H9 (cell line): ENCODE measurements around the gene SLIT2. TPM values are rescaled to one million over a fixed set of nuclear protein-coding genes. Genes with fewer than 3 reads are reported as not detected.

Source experiments
- DNase-seq: peaks from one replicate; pipeline ENCODE4 v3.0.0-alpha.2; 2017
- H2AFZ ChIP-seq: one replicate; pipeline ENCODE4 v1.6.1; 2013; ENCODE audit warnings: mild to moderate bottlenecking, low read length, control low read depth, moderate library complexity
- H2AK5ac ChIP-seq: 2 replicates; pipeline ENCODE4 v1.6.1; 2013; ENCODE audit warnings: low read length, control low read depth, mixed read lengths; ENCODE audit not compliant: insufficient read length
- H2BK120ac ChIP-seq: one replicate; pipeline ENCODE4 v1.6.1; 2013; ENCODE audit warnings: low read depth, mild to moderate bottlenecking, low read length, control low read depth, inconsistent platforms; ENCODE audit not compliant: poor library complexity, severe bottlenecking
- H2BK12ac ChIP-seq: 2 replicates; pipeline ENCODE4 v1.6.1; 2013; ENCODE audit warnings: low read length, control low read depth, mixed read lengths, low read depth; ENCODE audit not compliant: insufficient read length
- H2BK15ac ChIP-seq: 2 replicates; pipeline ENCODE4 v1.6.1; 2013; ENCODE audit warnings: low read depth, low read length, control low read depth
- H2BK20ac ChIP-seq: one replicate; pipeline ENCODE4 v1.6.1; 2013; ENCODE audit warnings: low read depth, mild to moderate bottlenecking, low read length, control low read depth, inconsistent platforms; ENCODE audit not compliant: poor library complexity, severe bottlenecking
- H2BK5ac ChIP-seq: 2 replicates; pipeline ENCODE4 v1.6.1; 2013; ENCODE audit warnings: low read length, control low read depth, mixed read lengths; ENCODE audit not compliant: insufficient read length
- H3K14ac ChIP-seq: 2 replicates; pipeline ENCODE4 v1.6.1; 2013; ENCODE audit warnings: low read length, control low read depth; ENCODE audit not compliant: insufficient read depth
- H3K18ac ChIP-seq: 2 replicates; pipeline ENCODE4 v1.6.1; 2013; ENCODE audit warnings: low read depth, mild to moderate bottlenecking, mixed read lengths, low read length, control low read depth; ENCODE audit not compliant: insufficient read length
- H3K23ac ChIP-seq: 2 replicates; pipeline ENCODE4 v1.6.1; 2013; ENCODE audit warnings: low read length, control low read depth, mixed read lengths, low read depth; ENCODE audit not compliant: insufficient read length
- H3K23me2 ChIP-seq: 2 replicates; pipeline ENCODE4 v1.6.1; 2013; ENCODE audit warnings: low read depth, mild to moderate bottlenecking, mixed read lengths, low read length, control low read depth; ENCODE audit not compliant: insufficient read length, poor library complexity, severe bottlenecking
- H3K27ac ChIP-seq: 2 replicates; pipeline ENCODE4 v1.5.1; 2013; ENCODE audit warnings: low read length, control low read depth, mixed read lengths, low read depth; ENCODE audit not compliant: insufficient read length
- H3K27me3 ChIP-seq: 2 replicates; pipeline ENCODE4 v1.6.1; 2013; ENCODE audit warnings: low read length, control low read depth, inconsistent platforms; ENCODE audit not compliant: insufficient read depth
- H3K4ac ChIP-seq: 2 replicates; pipeline ENCODE4 v1.6.1; 2013; ENCODE audit warnings: low read depth, mild to moderate bottlenecking, control low read depth, inconsistent platforms, low read length, moderate library complexity
- H3K4me1 ChIP-seq: 2 replicates; pipeline ENCODE4 v1.6.1; 2013; ENCODE audit warnings: low read length, control low read depth, inconsistent platforms; ENCODE audit not compliant: insufficient read depth
- H3K4me2 ChIP-seq: 2 replicates; pipeline ENCODE4 v1.6.1; 2013; ENCODE audit warnings: low read length, control low read depth, mixed read lengths; ENCODE audit not compliant: insufficient read length, insufficient read depth
- H3K56ac ChIP-seq: 2 replicates; pipeline ENCODE4 v1.6.1; 2013; ENCODE audit warnings: low read depth, mild to moderate bottlenecking, mixed read lengths, low read length, control low read depth; ENCODE audit not compliant: insufficient read length
- H3K79me1 ChIP-seq: 2 replicates; pipeline ENCODE4 v1.6.1; 2013; ENCODE audit warnings: low read depth, mild to moderate bottlenecking, moderate library complexity, low read length, control low read depth, inconsistent platforms; ENCODE audit not compliant: insufficient read depth, poor library complexity, severe bottlenecking
- H3K79me2 ChIP-seq: 2 replicates; pipeline ENCODE4 v1.6.1; 2013; ENCODE audit warnings: low read length, control low read depth, inconsistent platforms; ENCODE audit not compliant: insufficient read depth
- H3K9ac ChIP-seq: 2 replicates; pipeline ENCODE4 v1.6.1; 2013; ENCODE audit warnings: low read length, control low read depth, mixed read lengths; ENCODE audit not compliant: insufficient read length; ENCODE audit errors: extremely low read depth
- H3K9me3 ChIP-seq: one replicate; pipeline ENCODE4 v1.6.1; 2013; ENCODE audit warnings: low read depth, low read length, inconsistent platforms; ENCODE audit not compliant: control insufficient read depth
- H3T11ph ChIP-seq: one replicate; pipeline ENCODE4 v1.6.1; 2013; ENCODE audit warnings: mild to moderate bottlenecking, low read length, control low read depth, inconsistent platforms
- H4K20me1 ChIP-seq: one replicate; pipeline ENCODE4 v1.6.1; 2013; ENCODE audit not compliant: control insufficient read depth, insufficient read length, insufficient read depth
- H4K5ac ChIP-seq: 2 replicates; pipeline ENCODE4 v1.6.1; 2013; ENCODE audit warnings: low read depth, mild to moderate bottlenecking, mixed read lengths, low read length, control low read depth; ENCODE audit not compliant: insufficient read length
- H4K8ac ChIP-seq: replicated peaks from 2 replicates; pipeline ENCODE4 v1.6.1; 2013; ENCODE audit warnings: low read length, control low read depth, mixed read lengths, low read depth; ENCODE audit not compliant: insufficient read length
- H4K91ac ChIP-seq: 2 replicates; pipeline ENCODE4 v1.6.1; 2013; ENCODE audit warnings: low read depth, mild to moderate bottlenecking, moderate library complexity, mixed read lengths, low read length, control low read depth; ENCODE audit not compliant: insufficient read length
- H3K27ac Mint-ChIP-seq, 3 experiments: 2 replicates in 2 of 3; 3 replicates in 1 of 3; pipeline ENCODE4 v1.8.0; 2020 to 2021; ENCODE audit warnings: mixed read lengths in 3 of 3, mild to moderate bottlenecking in 1 of 3, moderate library complexity in 1 of 3
- H3K27me3 Mint-ChIP-seq: 2 replicates; pipeline ENCODE4 v1.8.0; 2021; ENCODE audit warnings: low read depth, mild to moderate bottlenecking, moderate library complexity, mixed read lengths
- H3K36me3 Mint-ChIP-seq, 3 experiments: 2 replicates in 2 of 3; 3 replicates in 1 of 3; pipeline ENCODE4 v1.8.0; 2020 to 2021; ENCODE audit warnings: low read depth in 3 of 3, mixed read lengths in 3 of 3; ENCODE audit not compliant: insufficient read depth in 1 of 3
- H3K4me1 Mint-ChIP-seq, 2 experiments: 2 replicates each; pipeline ENCODE4 v1.8.0; 2020; ENCODE audit warnings: mixed read lengths in 2 of 2
- H3K4me3 Mint-ChIP-seq, 2 experiments: 2 replicates in 1 of 2; 3 replicates in 1 of 2; pipeline ENCODE4 v1.8.0; 2020 to 2021; ENCODE audit warnings: mild to moderate bottlenecking in 2 of 2, mixed read lengths in 2 of 2, moderate library complexity in 1 of 2
- H3K9me3 Mint-ChIP-seq, 2 experiments: 2 replicates in 1 of 2; 3 replicates in 1 of 2; pipeline ENCODE4 v1.8.0; 2020; ENCODE audit warnings: mild to moderate bottlenecking in 2 of 2, mixed read lengths in 2 of 2, moderate library complexity in 1 of 2
- CTCF ChIP-seq: fragments of 200-600 bp; sonication (generic); conservative IDR thresholded peaks from 3 replicates; pipeline ENCODE4 v1.8.0; 2021; ENCODE audit warnings: antibody characterized with exemption, mild to moderate bottlenecking
- total RNA-seq: library from RNA; stranded (reverse); gene quantifications from 2 replicates; pipeline ENCODE4 v1.2.1, GENCODE V29; 2021

Gene SLIT2
- total RNA-seq, 1 experiment from 2014 or later = 1.3 TPM

GRCh38 chr4:20203508-20203907, 48.2 kb upstream of the SLIT2 start:
- no peak overlapping the region for H3K4me2 ChIP-seq
- H4K8ac ChIP-seq = no peak overlapping the region
- no peak overlapping the region for H3K23ac ChIP-seq
- no peaks in the 10 kb centered on the region for H3K27me3 ChIP-seq
- H3K4ac ChIP-seq = no peak overlapping the region
- no peak overlapping the region for H2AFZ ChIP-seq
- H2BK20ac ChIP-seq = no peak overlapping the region
- no peaks in the 10 kb centered on the region for H3K79me2 ChIP-seq
- no peak overlapping the region for H2BK15ac ChIP-seq
- no peaks in the 10 kb centered on the region for H3K4me1 ChIP-seq
- no peaks in the 10 kb centered on the region for H3K27me3 Mint-ChIP-seq
- H3T11ph ChIP-seq = no peak overlapping the region
- H3K18ac ChIP-seq = no peak overlapping the region
- H3K27ac ChIP-seq = no peak overlapping the region
- no peak overlapping the region for H3K56ac ChIP-seq
- H3K23me2 ChIP-seq = no peaks in the 10 kb centered on the region
- H4K91ac ChIP-seq = no peak overlapping the region
- H3K9ac ChIP-seq = no peak overlapping the region
- no peak overlapping the region for H2AK5ac ChIP-seq
- H4K20me1 ChIP-seq = no peaks in the 10 kb centered on the region
- H3K4me3 Mint-ChIP-seq = no peak overlapping the region
- H2BK12ac ChIP-seq = no peak overlapping the region
- no peak overlapping the region for H2BK120ac ChIP-seq
- H4K5ac ChIP-seq = no peak overlapping the region
- no peaks in the 10 kb centered on the region for H3K79me1 ChIP-seq
- no peak for TF ChIP-seq CTCF
- no peaks in the 10 kb centered on the region for H3K36me3 Mint-ChIP-seq
- H3K4me1 Mint-ChIP-seq = no peaks in the 10 kb centered on the region
- no peak overlapping the region for H3K27ac Mint-ChIP-seq
- no peak for DNase-seq
- no peaks in the 10 kb centered on the region for H3K9me3 Mint-ChIP-seq
- no peak overlapping the region for H2BK5ac ChIP-seq
- no peak overlapping the region for H3K14ac ChIP-seq
- no peaks in the 10 kb centered on the region for H3K9me3 ChIP-seq
